GM19099 (cell line): ENCODE results near the gene STK38.

ENCODE experiments used
- POLR2A ChIP-seq: IDR thresholded peaks from 3 replicates; pipeline ENCODE4 v1.6.1; 2011; ENCODE audit warnings: low read depth; ENCODE audit not compliant: insufficient read length; ENCODE audit errors: extremely low read depth

STK38 gene

GRCh38 chr6:36546920-36547645 is at the start of gene STK38:
Gene STK38 (minus strand): TSS chr6:36547479. CDS start chr6:36540202, 7,277 bp downstream.
- TF ChIP-seq POLR2A, result peak; percentile 96

- TF ChIP-seq POLR2A, result no peak
These were observed 49.1 kb upstream of the STK38 start for GRCh38 chr6:36596356-36596755.

GRCh38 chr6:36594816-36595643 is 47.8 kb upstream of the STK38 start:
- TF ChIP-seq POLR2A, result no peak

- TF ChIP-seq POLR2A, result peak; percentile 100
These were observed 46.9 kb upstream of the STK38 start, which contains the start of gene SRSF3 for GRCh38 chr6:36594029-36594815. Gene SRSF3 (plus strand): TSS chr6:36594362. CDS start chr6:36596763, 2,401 bp downstream.

- no peak for TF ChIP-seq POLR2A
These were observed 46.3 kb upstream of the STK38 start for GRCh38 chr6:36593569-36594028.

GRCh38 chr6:36592221-36592655 is 45.0 kb upstream of the STK38 start:
- TF ChIP-seq POLR2A, result peak; percentile 34

GRCh38 chr6:36590237-36590636 is 43.0 kb upstream of the STK38 start:
- no peak for TF ChIP-seq POLR2A

GRCh38 chr6:36586606-36587005 is 39.3 kb upstream of the STK38 start:
- no peak for TF ChIP-seq POLR2A

GRCh38 chr6:36581716-36582115 is 34.4 kb upstream of the STK38 start:
- no peak for TF ChIP-seq POLR2A

GRCh38 chr6:36580184-36580526 is 32.9 kb upstream of the STK38 start:
- TF ChIP-seq POLR2A, result no peak

- TF ChIP-seq POLR2A, result no peak
These were observed 31.2 kb upstream of the STK38 start for GRCh38 chr6:36578431-36578830.

- no peak for TF ChIP-seq POLR2A
These were observed 30.8 kb upstream of the STK38 start for GRCh38 chr6:36578030-36578429.

- TF ChIP-seq POLR2A, result no peak
These were observed 30.0 kb upstream of the STK38 start for GRCh38 chr6:36577301-36577700.

- TF ChIP-seq POLR2A, result no peak
These were observed 29.3 kb upstream of the STK38 start for GRCh38 chr6:36576578-36576977.

GRCh38 chr6:36574679-36575078 is 27.4 kb upstream of the STK38 start:
- TF ChIP-seq POLR2A, result no peak
